H1 (cell line): ENCODE data around the gene TEX30. TPM values are rescaled to one million over a fixed set of nuclear protein-coding genes. Genes with fewer than 3 reads are reported as not detected.

Experiments used
- CTCF ChIA-PET: fragments of 300-600 bp; sonication (Branson Sonifier 250); formaldehyde crosslinking; loops from one replicate; lab custom pipeline; 2021; ENCODE audit not compliant: partially characterized antibody; lab: Charles Lee
- POLR2A ChIA-PET: fragments of 300-600 bp; sonication (Branson Sonifier 250); formaldehyde crosslinking; loops from one replicate; lab custom pipeline; 2021; ENCODE audit warnings: inconsistent platforms; ENCODE audit not compliant: partially characterized antibody; lab: Charles Lee
- DNase-seq, 2 experiments: peaks; one replicate each; pipeline versions ENCODE4 v3.0.0 to v3.0.0-alpha.2; 2010 to 2022; ENCODE audit warnings: low spot score in 2 of 2, low read depth in 1 of 2, mixed read lengths in 1 of 2
- FAIRE-seq: peaks from 2 replicates; lab custom pipeline; 2011; peaks lifted over from hg19 to GRCh38; lab: Jason Lieb, UNC
- H2AFZ ChIP-seq: 2 replicates; pipeline ENCODE4 v1.8.1; 2012; ENCODE audit warnings: low read length, inconsistent platforms
- H2AK5ac ChIP-seq: 2 replicates; pipeline ENCODE4 v1.6.1; 2013; ENCODE audit warnings: low read depth, low read length
- H2BK120ac ChIP-seq: replicated peaks from 2 replicates; pipeline ENCODE3; 2013; ENCODE audit warnings: low read depth, low read length, inconsistent platforms
- H2BK12ac ChIP-seq: 2 replicates; pipeline ENCODE4 v1.6.1; 2013; ENCODE audit warnings: low read depth, low read length
- H2BK15ac ChIP-seq: 2 replicates; pipeline ENCODE4 v1.6.1; 2013; ENCODE audit warnings: low read length
- H2BK20ac ChIP-seq: 2 replicates; pipeline ENCODE4 v1.6.1; 2013; ENCODE audit warnings: low read length
- H2BK5ac ChIP-seq: 2 replicates; pipeline ENCODE4 v1.6.1; 2013; ENCODE audit warnings: low read depth, low read length
- H3K14ac ChIP-seq: 2 replicates; pipeline ENCODE4 v1.6.1; 2013; ENCODE audit warnings: inconsistent platforms; ENCODE audit not compliant: insufficient read length
- H3K18ac ChIP-seq: 2 replicates; pipeline ENCODE4 v1.6.1; 2013; ENCODE audit warnings: low read length; ENCODE audit errors: extremely low read depth
- H3K23ac ChIP-seq: 2 replicates; pipeline ENCODE4 v1.6.1; 2013; ENCODE audit warnings: inconsistent platforms; ENCODE audit not compliant: insufficient read length
- H3K23me2 ChIP-seq: 2 replicates; pipeline ENCODE4 v1.6.1; 2013; ENCODE audit warnings: low read depth, low read length
- H3K27ac ChIP-seq: 2 replicates; pipeline ENCODE4 v1.6.1; 2011; ENCODE audit warnings: low read depth, low read length, inconsistent platforms
- H3K27me3 ChIP-seq, 4 experiments: replicated peaks in 1 of 4; 1 replicate in 1 of 4; 2 replicates in 3 of 4; pipeline versions ENCODE4 v1.6.1 to v1.8.1; 2011 to 2013; ENCODE audit warnings: low read length in 3 of 4, mild to moderate bottlenecking in 3 of 4, inconsistent platforms in 2 of 4, mixed read lengths in 2 of 4, moderate library complexity in 1 of 4; ENCODE audit not compliant: control insufficient read depth in 3 of 4, insufficient read depth in 3 of 4; ENCODE audit errors: extremely low read depth in 1 of 4
- H3K36me3 ChIP-seq, 4 experiments: 2 replicates each; pipeline versions ENCODE4 v1.6.1 to v1.8.1; 2011 to 2013; ENCODE audit warnings: mild to moderate bottlenecking in 4 of 4, low read length in 3 of 4, moderate library complexity in 2 of 4, control low read depth in 1 of 4, inconsistent platforms in 1 of 4; ENCODE audit not compliant: insufficient read depth in 4 of 4, control insufficient read depth in 2 of 4
- H3K4ac ChIP-seq: replicated peaks from 2 replicates; pipeline ENCODE3; 2013; ENCODE audit warnings: low read length, low read depth, mixed read lengths, inconsistent platforms; ENCODE audit not compliant: insufficient read length
- H3K4me1 ChIP-seq, 4 experiments: replicated peaks in 1 of 4; 1 replicate in 1 of 4; 2 replicates in 3 of 4; pipeline versions ENCODE4 v1.6.1 to v1.8.1; 2011 to 2013; ENCODE audit warnings: low read length in 3 of 4, inconsistent platforms in 2 of 4, mixed read lengths in 1 of 4; ENCODE audit not compliant: insufficient read depth in 4 of 4, control insufficient read depth in 3 of 4
- H3K4me2 ChIP-seq, 2 experiments: 2 replicates each; pipeline versions ENCODE4 v1.6.1 to v1.8.1; 2011 to 2013; ENCODE audit warnings: low read depth in 2 of 2, low read length in 2 of 2, control low read depth in 1 of 2, inconsistent platforms in 1 of 2, mild to moderate bottlenecking in 1 of 2; ENCODE audit not compliant: insufficient read depth in 1 of 2
- H3K4me3 ChIP-seq, 4 experiments: fragments of 200-600, 300-600 bp in 1 of 4; sonication (generic), shearing (Covaris generic), sonication (Bioruptor Twin) in 1 of 4; 2 replicates each; pipeline versions ENCODE4 v1.5.1 to v1.8.1; 2011 to 2016; ENCODE audit warnings: low read length in 4 of 4, low read depth in 3 of 4, control low read depth in 2 of 4, inconsistent platforms in 2 of 4, mild to moderate bottlenecking in 2 of 4, mixed read lengths in 1 of 4, moderate library complexity in 1 of 4; ENCODE audit not compliant: insufficient read depth in 2 of 4; ENCODE audit errors: extremely low read depth in 1 of 4
- H3K56ac ChIP-seq: replicated peaks from 2 replicates; pipeline ENCODE3; 2013; ENCODE audit warnings: low read depth, mild to moderate bottlenecking, mixed read lengths, low read length, inconsistent platforms; ENCODE audit not compliant: insufficient read length
- H3K79me1 ChIP-seq: 2 replicates; pipeline ENCODE4 v1.6.1; 2013; ENCODE audit warnings: low read depth, low read length, control low read depth
- H3K79me2 ChIP-seq, 2 experiments: 2 replicates each; pipeline versions ENCODE4 v1.6.1 to v1.8.1; 2012 to 2013; ENCODE audit warnings: low read length in 2 of 2, mild to moderate bottlenecking in 2 of 2, inconsistent platforms in 1 of 2; ENCODE audit not compliant: insufficient read depth in 2 of 2, control insufficient read depth in 1 of 2
- H3K9ac ChIP-seq, 4 experiments: replicated peaks in 1 of 4; 1 replicate in 1 of 4; 2 replicates in 3 of 4; pipeline versions ENCODE4 v1.6.1 to v1.8.1; 2011 to 2013; ENCODE audit warnings: low read depth in 3 of 4, low read length in 3 of 4, control low read depth in 2 of 4, mild to moderate bottlenecking in 2 of 4, moderate library complexity in 2 of 4, inconsistent platforms in 1 of 4; ENCODE audit errors: extremely low read depth in 1 of 4
- H3K9me3 ChIP-seq, 2 experiments: 2 replicates each; pipeline versions ENCODE4 v1.6.1 to v1.8.1; 2012 to 2013; ENCODE audit warnings: mild to moderate bottlenecking in 2 of 2, moderate library complexity in 2 of 2, control low read depth in 1 of 2, inconsistent platforms in 1 of 2, low read depth in 1 of 2, low read length in 1 of 2, mixed read lengths in 1 of 2; ENCODE audit not compliant: insufficient read depth in 2 of 2
- H4K20me1 ChIP-seq, 2 experiments: replicated peaks in 1 of 2; 2 replicates each; pipeline versions ENCODE3 to v1.8.1; 2011 to 2013; ENCODE audit warnings: inconsistent platforms in 2 of 2, low read length in 2 of 2, mild to moderate bottlenecking in 1 of 2; ENCODE audit not compliant: insufficient read depth in 2 of 2, control insufficient read depth in 1 of 2
- H4K5ac ChIP-seq: 2 replicates; pipeline ENCODE4 v1.6.1; 2013; ENCODE audit warnings: low read length, low read depth, mixed read lengths, inconsistent platforms; ENCODE audit not compliant: insufficient read length
- H4K8ac ChIP-seq: 2 replicates; pipeline ENCODE4 v1.8.0; 2013; ENCODE audit warnings: mild to moderate bottlenecking, moderate library complexity, low read length, inconsistent platforms; ENCODE audit not compliant: insufficient read depth; ENCODE audit errors: extremely low read depth
- H4K91ac ChIP-seq: replicated peaks from 2 replicates; pipeline ENCODE3; 2013; ENCODE audit warnings: low read length, mixed read lengths, inconsistent platforms; ENCODE audit not compliant: insufficient read length
- ATF3 ChIP-seq: IDR thresholded peaks from 2 replicates; pipeline ENCODE4 v1.6.1; 2011; ENCODE audit warnings: low read depth, mild to moderate bottlenecking, low read length; ENCODE audit not compliant: insufficient read depth
- CHD2 ChIP-seq: IDR thresholded peaks from 2 replicates; pipeline ENCODE4 v1.6.1; 2012; ENCODE audit warnings: low read length, improper control_type of control experiment
- KDM1A ChIP-seq: fragments of 200-600, 300-600 bp; sonication (generic); IDR thresholded peaks from 2 replicates; pipeline ENCODE4 v1.7.1; 2016; ENCODE audit warnings: mild to moderate bottlenecking, low read length, borderline replicate concordance
- RXRA ChIP-seq: IDR thresholded peaks from 2 replicates; pipeline ENCODE4 v1.6.1; 2011; ENCODE audit warnings: low read depth, mild to moderate bottlenecking, low read length, moderate library complexity; ENCODE audit not compliant: insufficient read depth
- WGBS, 2 experiments: shearing (Covaris generic) in 1 of 2; methylation state at CpG; one replicate each; pipeline versions ENCODE4 v1.1.6 to v1.1.7; 2013 to 2015; ENCODE audit warnings: low lambda C conversion rate in 2 of 2, mixed read lengths in 2 of 2, inconsistent platforms in 1 of 2, low coverage in 1 of 2, missing lambda C conversion rate in 1 of 2; ENCODE audit not compliant: insufficient replicate concordance in 2 of 2, insufficient coverage in 1 of 2, insufficient read length in 1 of 2; ENCODE audit errors: extremely low coverage in 1 of 2, missing lambda C conversion rate in 1 of 2; 5-methylcytosine and 5-hydroxymethylcytosine counted together
- polyA plus RNA-seq, 7 experiments: library from polyadenylated mRNA; depleted of rRNA in 3 of 7; stranded (reverse) in 5 of 7; unstranded in 2 of 7; fragments of >200 nt in 5 of 7; fragments of 200-250 nt in 2 of 7; gene quantifications; 1 replicate in 5 of 7; 2 replicates in 1 of 7; 4 replicates in 1 of 7; pipeline versions ENCODE4 v1.2.1 to v1.2.3, GENCODE V29; 2011 to 2013; ENCODE audit warnings: missing spikeins in 2 of 7, mixed read lengths in 2 of 7
- total RNA-seq: library from RNA; stranded (reverse); fragmentation: NEBNext Ultra II Directional; extraction: Animal tissue kit (Norgen Biotek cat#: 25700); gene quantifications from 2 replicates; pipeline ENCODE4 v1.2.1, GENCODE V29; 2021

TEX30 gene
- total and polyA plus RNA-seq, 2 of the 8 experiments (the other 6 are each of a cell fraction or from before 2014, with no cell fraction given): 6.5 to 10.3 TPM

GRCh38 chr13:102788683-102789082 is 15.1 kb upstream of the TEX30 start:
- no peaks in the 10 kb centered on the region for H3K79me1 ChIP-seq
- no peak overlapping the region for H2BK12ac ChIP-seq
- POLR2A ChIA-PET: no interaction called here
- no peak overlapping the region for H4K5ac ChIP-seq
- H2BK20ac ChIP-seq: no peak overlapping the region
- FAIRE-seq: no peak
- no peak overlapping the region for H3K9ac ChIP-seq
- no peaks in the 10 kb centered on the region for H3K27me3 ChIP-seq
- H2AK5ac ChIP-seq: no peak overlapping the region
- H3K4me3 ChIP-seq: no peak overlapping the region
- H3K9me3 ChIP-seq: no peaks in the 10 kb centered on the region
- H3K36me3 ChIP-seq: peaks cover 0 to 26% (median 9%) of the 10 kb centered on the region in 4 experiments; a peak in 4 of 8 replicates
- no peak for DNase-seq
- H2AFZ ChIP-seq: no peak overlapping the region
- no peak overlapping the region for H3K4ac ChIP-seq
- H4K8ac ChIP-seq: no peak overlapping the region
- TF ChIP-seq CHD2 (no peak), ATF3 (no peak), KDM1A (no peak), RXRA (no peak)
- no peak overlapping the region for H3K4me2 ChIP-seq
- H4K91ac ChIP-seq: no peak overlapping the region
- H3K79me2 ChIP-seq: no peaks in the 10 kb centered on the region
- H2BK15ac ChIP-seq: no peak overlapping the region
- 93% methylated on average over 8 of the region's 8 CpGs; no CpG with 5 or more reads in 1 of the 2 experiments for WGBS, 2 experiments
- H3K23me2 ChIP-seq: no peaks in the 10 kb centered on the region
- no peak overlapping the region for H3K18ac ChIP-seq
- no peak overlapping the region for H3K27ac ChIP-seq
- no peak overlapping the region for H3K56ac ChIP-seq
- H2BK120ac ChIP-seq: no peak overlapping the region
- CTCF ChIA-PET: interaction anchor here (1.0 to 1.5 kb wide), 2 partner anchors 12 to 139 kb away, joined by 3 to 5 read pairs; no protein-coding TSS in a partner anchor
- H2BK5ac ChIP-seq: no peak overlapping the region
- peaks cover 0 to 5% (median 2%) of the 10 kb centered on the region in 4 experiments; a peak in 2 of 7 replicates for H3K4me1 ChIP-seq
- H3K23ac ChIP-seq: no peak overlapping the region
- H4K20me1 ChIP-seq: no peaks in the 10 kb centered on the region
- H3K14ac ChIP-seq: no peak overlapping the region
